ENCODE measurements around the gene NR6A1.

DNA sequence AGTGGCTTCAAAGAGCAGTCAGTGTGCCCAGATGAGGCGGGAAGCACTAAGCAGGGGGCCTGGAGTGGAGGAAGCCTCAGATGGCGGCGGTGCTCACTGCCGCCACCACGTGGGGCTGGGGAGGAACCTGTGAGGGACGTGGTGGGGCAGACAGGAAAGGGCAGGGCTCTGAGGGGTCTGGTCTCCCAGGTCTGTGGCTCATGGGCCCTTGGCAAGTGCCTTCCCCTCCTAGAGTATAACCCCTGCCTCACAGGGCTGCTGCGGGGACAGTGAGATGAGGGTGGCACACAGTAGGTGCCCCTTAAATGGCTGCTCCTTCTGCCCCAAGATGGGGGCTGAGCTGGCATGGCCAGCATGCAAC lies 290.5 kb downstream of the NR6A1 start:
- TF ChIP-seq, protein P1, sequence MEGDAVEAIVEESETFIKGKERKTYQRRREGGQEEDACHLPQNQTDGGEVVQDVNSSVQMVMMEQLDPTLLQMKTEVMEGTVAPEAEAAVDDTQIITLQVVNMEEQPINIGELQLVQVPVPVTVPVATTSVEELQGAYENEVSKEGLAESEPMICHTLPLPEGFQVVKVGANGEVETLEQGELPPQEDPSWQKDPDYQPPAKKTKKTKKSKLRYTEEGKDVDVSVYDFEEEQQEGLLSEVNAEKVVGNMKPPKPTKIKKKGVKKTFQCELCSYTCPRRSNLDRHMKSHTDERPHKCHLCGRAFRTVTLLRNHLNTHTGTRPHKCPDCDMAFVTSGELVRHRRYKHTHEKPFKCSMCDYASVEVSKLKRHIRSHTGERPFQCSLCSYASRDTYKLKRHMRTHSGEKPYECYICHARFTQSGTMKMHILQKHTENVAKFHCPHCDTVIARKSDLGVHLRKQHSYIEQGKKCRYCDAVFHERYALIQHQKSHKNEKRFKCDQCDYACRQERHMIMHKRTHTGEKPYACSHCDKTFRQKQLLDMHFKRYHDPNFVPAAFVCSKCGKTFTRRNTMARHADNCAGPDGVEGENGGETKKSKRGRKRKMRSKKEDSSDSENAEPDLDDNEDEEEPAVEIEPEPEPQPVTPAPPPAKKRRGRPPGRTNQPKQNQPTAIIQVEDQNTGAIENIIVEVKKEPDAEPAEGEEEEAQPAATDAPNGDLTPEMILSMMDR (conservative IDR thresholded peaks at IDR 0.05; ENCODE audit: low read depth in 2 of 2) = peak; percentile 67 to 87
- TF ChIP-seq JUNB (IDR thresholded peaks at IDR 0.05; ENCODE audit: unreplicated experiment) (no peak), EZH2phosphoT487 (IDR thresholded peaks at IDR 0.05; ENCODE audit: unreplicated experiment) (no peak), EZH2 (IDR thresholded peaks at IDR 0.05; ENCODE audit: low read depth, unreplicated experiment) (no peak), POLR2AphosphoS5 (IDR thresholded peaks at IDR 0.05; ENCODE audit: low read depth) (no peak), CREB1 (CRISPR knock-in tag; IDR thresholded peaks at IDR 0.05; ENCODE audit: low read depth) (no peak), STAT1 (IDR thresholded peaks at IDR 0.05; ENCODE audit: unreplicated experiment) (no peak), ZNF331 (CRISPR knock-in tag; IDR thresholded peaks at IDR 0.05; ENCODE audit: low read depth) (no peak), ZNF114 (CRISPR knock-in tag; IDR thresholded peaks at IDR 0.05) (no peak), NANOG (IDR thresholded peaks at IDR 0.05; ENCODE audit: borderline replicate concordance) (no peak)
- TF ChIP-seq, protein P2, sequence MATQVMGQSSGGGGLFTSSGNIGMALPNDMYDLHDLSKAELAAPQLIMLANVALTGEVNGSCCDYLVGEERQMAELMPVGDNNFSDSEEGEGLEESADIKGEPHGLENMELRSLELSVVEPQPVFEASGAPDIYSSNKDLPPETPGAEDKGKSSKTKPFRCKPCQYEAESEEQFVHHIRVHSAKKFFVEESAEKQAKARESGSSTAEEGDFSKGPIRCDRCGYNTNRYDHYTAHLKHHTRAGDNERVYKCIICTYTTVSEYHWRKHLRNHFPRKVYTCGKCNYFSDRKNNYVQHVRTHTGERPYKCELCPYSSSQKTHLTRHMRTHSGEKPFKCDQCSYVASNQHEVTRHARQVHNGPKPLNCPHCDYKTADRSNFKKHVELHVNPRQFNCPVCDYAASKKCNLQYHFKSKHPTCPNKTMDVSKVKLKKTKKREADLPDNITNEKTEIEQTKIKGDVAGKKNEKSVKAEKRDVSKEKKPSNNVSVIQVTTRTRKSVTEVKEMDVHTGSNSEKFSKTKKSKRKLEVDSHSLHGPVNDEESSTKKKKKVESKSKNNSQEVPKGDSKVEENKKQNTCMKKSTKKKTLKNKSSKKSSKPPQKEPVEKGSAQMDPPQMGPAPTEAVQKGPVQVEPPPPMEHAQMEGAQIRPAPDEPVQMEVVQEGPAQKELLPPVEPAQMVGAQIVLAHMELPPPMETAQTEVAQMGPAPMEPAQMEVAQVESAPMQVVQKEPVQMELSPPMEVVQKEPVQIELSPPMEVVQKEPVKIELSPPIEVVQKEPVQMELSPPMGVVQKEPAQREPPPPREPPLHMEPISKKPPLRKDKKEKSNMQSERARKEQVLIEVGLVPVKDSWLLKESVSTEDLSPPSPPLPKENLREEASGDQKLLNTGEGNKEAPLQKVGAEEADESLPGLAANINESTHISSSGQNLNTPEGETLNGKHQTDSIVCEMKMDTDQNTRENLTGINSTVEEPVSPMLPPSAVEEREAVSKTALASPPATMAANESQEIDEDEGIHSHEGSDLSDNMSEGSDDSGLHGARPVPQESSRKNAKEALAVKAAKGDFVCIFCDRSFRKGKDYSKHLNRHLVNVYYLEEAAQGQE (IDR thresholded peaks at IDR 0.05; ENCODE audit: unreplicated experiment) = no peak
- TF ChIP-seq, protein P3, sequence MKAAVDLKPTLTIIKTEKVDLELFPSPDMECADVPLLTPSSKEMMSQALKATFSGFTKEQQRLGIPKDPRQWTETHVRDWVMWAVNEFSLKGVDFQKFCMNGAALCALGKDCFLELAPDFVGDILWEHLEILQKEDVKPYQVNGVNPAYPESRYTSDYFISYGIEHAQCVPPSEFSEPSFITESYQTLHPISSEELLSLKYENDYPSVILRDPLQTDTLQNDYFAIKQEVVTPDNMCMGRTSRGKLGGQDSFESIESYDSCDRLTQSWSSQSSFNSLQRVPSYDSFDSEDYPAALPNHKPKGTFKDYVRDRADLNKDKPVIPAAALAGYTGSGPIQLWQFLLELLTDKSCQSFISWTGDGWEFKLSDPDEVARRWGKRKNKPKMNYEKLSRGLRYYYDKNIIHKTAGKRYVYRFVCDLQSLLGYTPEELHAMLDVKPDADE (IDR thresholded peaks at IDR 0.05) = no peak
- TF ChIP-seq, protein P4, sequence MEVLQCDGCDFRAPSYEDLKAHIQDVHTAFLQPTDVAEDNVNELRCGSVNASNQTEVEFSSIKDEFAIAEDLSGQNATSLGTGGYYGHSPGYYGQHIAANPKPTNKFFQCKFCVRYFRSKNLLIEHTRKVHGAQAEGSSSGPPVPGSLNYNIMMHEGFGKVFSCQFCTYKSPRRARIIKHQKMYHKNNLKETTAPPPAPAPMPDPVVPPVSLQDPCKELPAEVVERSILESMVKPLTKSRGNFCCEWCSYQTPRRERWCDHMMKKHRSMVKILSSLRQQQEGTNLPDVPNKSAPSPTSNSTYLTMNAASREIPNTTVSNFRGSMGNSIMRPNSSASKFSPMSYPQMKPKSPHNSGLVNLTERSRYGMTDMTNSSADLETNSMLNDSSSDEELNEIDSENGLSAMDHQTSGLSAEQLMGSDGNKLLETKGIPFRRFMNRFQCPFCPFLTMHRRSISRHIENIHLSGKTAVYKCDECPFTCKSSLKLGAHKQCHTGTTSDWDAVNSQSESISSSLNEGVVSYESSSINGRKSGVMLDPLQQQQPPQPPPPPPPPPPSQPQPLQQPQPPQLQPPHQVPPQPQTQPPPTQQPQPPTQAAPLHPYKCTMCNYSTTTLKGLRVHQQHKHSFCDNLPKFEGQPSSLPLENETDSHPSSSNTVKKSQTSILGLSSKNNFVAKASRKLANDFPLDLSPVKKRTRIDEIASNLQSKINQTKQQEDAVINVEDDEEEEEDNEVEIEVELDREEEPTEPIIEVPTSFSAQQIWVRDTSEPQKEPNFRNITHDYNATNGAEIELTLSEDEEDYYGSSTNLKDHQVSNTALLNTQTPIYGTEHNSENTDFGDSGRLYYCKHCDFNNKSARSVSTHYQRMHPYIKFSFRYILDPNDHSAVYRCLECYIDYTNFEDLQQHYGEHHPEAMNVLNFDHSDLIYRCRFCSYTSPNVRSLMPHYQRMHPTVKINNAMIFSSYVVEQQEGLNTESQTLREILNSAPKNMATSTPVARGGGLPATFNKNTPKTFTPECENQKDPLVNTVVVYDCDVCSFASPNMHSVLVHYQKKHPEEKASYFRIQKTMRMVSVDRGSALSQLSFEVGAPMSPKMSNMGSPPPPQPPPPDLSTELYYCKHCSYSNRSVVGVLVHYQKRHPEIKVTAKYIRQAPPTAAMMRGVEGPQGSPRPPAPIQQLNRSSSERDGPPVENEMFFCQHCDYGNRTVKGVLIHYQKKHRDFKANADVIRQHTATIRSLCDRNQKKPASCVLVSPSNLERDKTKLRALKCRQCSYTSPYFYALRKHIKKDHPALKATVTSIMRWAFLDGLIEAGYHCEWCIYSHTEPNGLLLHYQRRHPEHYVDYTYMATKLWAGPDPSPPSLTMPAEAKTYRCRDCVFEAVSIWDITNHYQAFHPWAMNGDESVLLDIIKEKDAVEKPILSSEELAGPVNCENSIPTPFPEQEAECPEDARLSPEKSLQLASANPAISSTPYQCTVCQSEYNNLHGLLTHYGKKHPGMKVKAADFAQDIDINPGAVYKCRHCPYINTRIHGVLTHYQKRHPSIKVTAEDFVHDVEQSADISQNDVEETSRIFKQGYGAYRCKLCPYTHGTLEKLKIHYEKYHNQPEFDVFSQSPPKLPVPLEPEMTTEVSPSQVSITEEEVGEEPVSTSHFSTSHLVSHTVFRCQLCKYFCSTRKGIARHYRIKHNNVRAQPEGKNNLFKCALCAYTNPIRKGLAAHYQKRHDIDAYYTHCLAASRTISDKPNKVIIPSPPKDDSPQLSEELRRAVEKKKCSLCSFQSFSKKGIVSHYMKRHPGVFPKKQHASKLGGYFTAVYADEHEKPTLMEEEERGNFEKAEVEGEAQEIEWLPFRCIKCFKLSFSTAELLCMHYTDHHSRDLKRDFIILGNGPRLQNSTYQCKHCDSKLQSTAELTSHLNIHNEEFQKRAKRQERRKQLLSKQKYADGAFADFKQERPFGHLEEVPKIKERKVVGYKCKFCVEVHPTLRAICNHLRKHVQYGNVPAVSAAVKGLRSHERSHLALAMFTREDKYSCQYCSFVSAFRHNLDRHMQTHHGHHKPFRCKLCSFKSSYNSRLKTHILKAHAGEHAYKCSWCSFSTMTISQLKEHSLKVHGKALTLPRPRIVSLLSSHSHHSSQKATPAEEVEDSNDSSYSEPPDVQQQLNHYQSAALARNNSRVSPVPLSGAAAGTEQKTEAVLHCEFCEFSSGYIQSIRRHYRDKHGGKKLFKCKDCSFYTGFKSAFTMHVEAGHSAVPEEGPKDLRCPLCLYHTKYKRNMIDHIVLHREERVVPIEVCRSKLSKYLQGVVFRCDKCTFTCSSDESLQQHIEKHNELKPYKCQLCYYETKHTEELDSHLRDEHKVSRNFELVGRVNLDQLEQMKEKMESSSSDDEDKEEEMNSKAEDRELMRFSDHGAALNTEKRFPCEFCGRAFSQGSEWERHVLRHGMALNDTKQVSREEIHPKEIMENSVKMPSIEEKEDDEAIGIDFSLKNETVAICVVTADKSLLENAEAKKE (CRISPR knock-in tag; IDR thresholded peaks at IDR 0.05) = no peak
